ENCODE results near the gene DOLPP1. TPM values are rescaled to one million over a fixed set of nuclear protein-coding genes. Genes with fewer than 3 reads are reported as not detected.

Gene DOLPP1
- total RNA-seq, 1 donor from 2014 or later = 22.3 TPM

GRCh38 chr9:129064499-129064908, 16.4 kb upstream of the DOLPP1 start:
- no peak for DNase-seq (ENCODE audit: low spot score)

GRCh38 chr9:129068110-129068509, 12.8 kb upstream of the DOLPP1 start:
- no peak for DNase-seq (ENCODE audit: low spot score)

- DNase-seq (ENCODE audit: low spot score) = peak; percentile 80
Observed at GRCh38 chr9:129068990-129069861, 11.7 kb upstream of the DOLPP1 start.

- DNase-seq (ENCODE audit: low spot score) = no peak
Observed at GRCh38 chr9:129069862-129070641, 10.9 kb upstream of the DOLPP1 start.

- DNase-seq (ENCODE audit: low spot score) = no peak
Observed at GRCh38 chr9:129070696-129071525, 10.0 kb upstream of the DOLPP1 start.

GRCh38 chr9:129071526-129072126, 9.3 kb upstream of the DOLPP1 start:
- peak; percentile 31 for DNase-seq (ENCODE audit: low spot score)

- DNase-seq (ENCODE audit: low spot score) = no peak
Observed at GRCh38 chr9:129072171-129072570, 8.7 kb upstream of the DOLPP1 start.

GRCh38 chr9:129073404-129073803, 7.5 kb upstream of the DOLPP1 start:
- no peak for DNase-seq (ENCODE audit: low spot score)

- no peak for DNase-seq (ENCODE audit: low spot score)
Observed at GRCh38 chr9:129074106-129074505, 6.8 kb upstream of the DOLPP1 start.

GRCh38 chr9:129075996-129076639, 4.8 kb upstream of the DOLPP1 start:
- DNase-seq (ENCODE audit: low spot score) = no peak

- DNase-seq (ENCODE audit: low spot score) = no peak
Observed at GRCh38 chr9:129076640-129077037, 4.3 kb upstream of the DOLPP1 start.

GRCh38 chr9:129077236-129077635, 3.7 kb upstream of the DOLPP1 start:
- DNase-seq (ENCODE audit: low spot score) = no peak

GRCh38 chr9:129078691-129079503, 2.0 kb upstream of the DOLPP1 start:
- DNase-seq (ENCODE audit: low spot score) = peak; percentile 38

- DNase-seq (ENCODE audit: low spot score) = no peak
Observed at GRCh38 chr9:129079829-129080228, 1.1 kb upstream of the DOLPP1 start.

GRCh38 chr9:129080298-129080600, 662 bp upstream of the DOLPP1 start:
- no peak for DNase-seq (ENCODE audit: low spot score)

GRCh38 chr9:129081388-129081904, 535 bp downstream of the DOLPP1 start:
- DNase-seq (ENCODE audit: low spot score) = no peak

GRCh38 chr9:129084087-129084486, 3.2 kb downstream of the DOLPP1 start:
- DNase-seq (ENCODE audit: low spot score) = peak; percentile 50

GRCh38 chr9:129089246-129089645, 8.3 kb downstream of the DOLPP1 start:
- no peak for DNase-seq (ENCODE audit: low spot score)

GRCh38 chr9:129093602-129094386, 12.9 kb downstream of the DOLPP1 start:
- DNase-seq (ENCODE audit: low spot score) = no peak
